Measurements from ENCODE around the gene TLCD4.
"Not testable (repeated sequence)": the region's sequence is repeated elsewhere in the genome, so short reads cannot be mapped to it uniquely, and the experiment has no call there.

Gene TLCD4

DNA sequence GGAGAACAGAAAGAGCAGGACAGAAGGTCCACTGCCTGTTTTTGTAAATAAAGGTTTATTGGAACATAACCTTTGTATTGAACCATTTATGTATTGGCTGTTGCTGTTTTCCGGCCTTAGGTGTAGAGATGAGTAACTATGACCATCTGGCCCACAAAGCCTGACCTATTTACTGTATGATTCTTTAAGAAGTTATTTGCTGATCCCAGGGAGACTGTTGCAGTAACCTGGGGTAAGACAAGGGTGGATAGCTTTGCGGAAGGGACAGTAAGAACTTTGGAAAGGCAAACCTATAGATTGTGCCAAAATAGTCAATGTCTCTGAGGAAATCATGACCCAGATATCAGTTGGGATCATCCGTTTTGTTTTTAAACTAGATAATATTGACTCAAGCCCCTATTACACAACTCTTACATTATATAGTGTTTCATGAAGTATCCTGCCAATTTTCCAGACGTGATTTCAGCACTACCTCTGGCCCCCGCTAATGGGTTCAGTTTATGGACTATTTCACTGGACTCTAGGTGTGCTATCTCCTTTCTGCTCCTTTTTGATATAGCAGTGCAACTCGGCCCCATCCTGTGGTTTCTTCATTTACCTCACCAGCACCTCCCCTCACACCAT lies 20.8 kb upstream of the TLCD4 start:
- no peak for DNase-seq

DNA sequence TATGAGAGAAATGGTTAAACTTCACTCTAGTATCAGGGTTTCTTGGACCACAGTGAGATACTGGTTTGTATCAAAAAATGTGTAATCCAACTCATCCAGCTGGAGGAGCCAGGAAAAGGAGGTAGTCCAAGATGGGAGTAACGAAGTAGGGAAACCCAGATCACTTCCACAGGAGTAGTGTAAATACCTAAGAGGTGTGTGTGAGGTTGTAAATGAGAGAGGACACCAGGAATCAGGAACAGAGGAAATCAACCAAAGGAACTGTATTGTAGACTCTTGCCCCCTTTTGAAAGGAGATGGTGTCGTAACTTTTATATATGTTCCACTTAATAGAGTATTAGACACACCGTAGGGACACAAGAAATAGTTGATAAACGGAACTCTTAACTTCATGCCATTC lies 19.7 kb upstream of the TLCD4 start:
- no peak for DNase-seq

DNA sequence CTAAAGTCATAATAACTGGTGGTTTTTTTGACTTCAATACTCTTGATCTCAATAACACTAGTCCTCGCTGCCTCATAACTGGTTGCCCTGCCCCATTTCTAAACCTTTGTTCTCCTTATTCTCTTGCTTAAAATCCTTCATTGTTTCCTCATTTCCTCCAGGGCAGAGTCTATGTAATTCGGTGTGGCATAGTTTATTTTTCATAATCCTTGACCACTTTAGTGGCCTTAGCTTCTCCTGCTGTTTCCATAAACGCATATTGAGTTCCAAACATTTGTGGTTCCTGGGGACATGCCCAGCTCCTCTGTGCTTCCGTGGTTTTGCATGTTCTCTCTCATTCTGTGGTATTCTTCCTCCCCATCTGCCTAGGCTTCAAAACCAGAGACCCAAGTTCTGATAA lies 19.0 kb upstream of the TLCD4 start:
- DNase-seq: no peak

DNA sequence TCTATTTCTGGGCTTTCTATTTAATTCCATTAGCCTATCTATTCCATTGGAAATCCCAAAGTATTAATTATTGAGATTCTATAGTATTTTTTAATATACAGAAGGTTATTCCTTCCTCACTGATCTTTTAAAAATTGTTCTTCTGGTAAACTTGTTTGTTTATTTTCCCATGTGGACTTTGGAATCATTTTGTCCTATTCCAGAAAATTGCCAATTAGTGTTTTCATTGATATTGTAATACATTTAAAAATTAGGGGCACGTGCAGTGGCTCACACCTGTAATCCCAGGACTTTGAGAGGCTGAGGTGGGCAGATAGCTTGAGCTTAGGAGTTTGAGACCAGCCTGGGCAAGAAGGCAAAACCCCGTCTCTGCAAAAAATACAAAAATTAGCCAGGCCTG lies 8.4 kb upstream of the TLCD4 start:
- DNase-seq: no peak

DNA sequence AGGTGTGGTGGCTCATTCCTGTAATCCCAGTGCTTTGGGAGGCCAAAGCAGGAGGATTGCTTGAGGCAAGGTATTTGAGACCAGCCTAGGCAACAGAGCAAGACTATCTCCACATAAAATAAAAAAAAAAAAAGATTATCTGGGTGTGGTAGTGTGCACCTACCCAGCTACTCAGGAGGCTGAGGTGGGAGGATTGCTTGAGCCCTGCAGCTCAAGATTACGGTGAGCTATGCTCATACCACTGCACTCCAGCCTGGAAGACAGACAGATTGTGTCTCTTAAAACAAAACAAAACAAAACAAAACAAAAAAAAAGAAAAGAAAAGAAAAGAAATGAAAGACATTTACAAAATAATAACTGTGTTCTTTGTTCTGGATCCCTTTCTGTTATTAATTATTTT lies 6.1 kb upstream of the TLCD4 start:
- no peak for DNase-seq

DNA sequence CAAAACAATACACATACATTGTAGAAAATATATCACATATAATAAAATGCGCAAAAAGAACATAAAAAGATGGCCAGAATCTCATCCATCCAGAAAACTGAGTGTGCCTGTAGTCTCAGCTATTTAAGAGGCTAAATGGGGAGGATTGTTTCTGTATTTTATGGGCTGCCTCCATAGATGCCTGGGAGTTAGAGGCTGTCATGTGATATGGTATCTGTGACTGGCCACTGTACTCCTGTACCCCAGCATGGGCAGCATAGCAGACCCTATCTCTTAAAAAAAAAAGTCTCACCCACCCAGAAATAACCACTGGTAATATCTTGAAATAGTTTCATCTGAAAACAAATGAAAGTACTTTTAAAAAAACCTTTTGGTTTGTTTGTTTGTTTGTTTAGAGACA lies 3.5 kb upstream of the TLCD4 start:
- DNase-seq: no peak

DNA sequence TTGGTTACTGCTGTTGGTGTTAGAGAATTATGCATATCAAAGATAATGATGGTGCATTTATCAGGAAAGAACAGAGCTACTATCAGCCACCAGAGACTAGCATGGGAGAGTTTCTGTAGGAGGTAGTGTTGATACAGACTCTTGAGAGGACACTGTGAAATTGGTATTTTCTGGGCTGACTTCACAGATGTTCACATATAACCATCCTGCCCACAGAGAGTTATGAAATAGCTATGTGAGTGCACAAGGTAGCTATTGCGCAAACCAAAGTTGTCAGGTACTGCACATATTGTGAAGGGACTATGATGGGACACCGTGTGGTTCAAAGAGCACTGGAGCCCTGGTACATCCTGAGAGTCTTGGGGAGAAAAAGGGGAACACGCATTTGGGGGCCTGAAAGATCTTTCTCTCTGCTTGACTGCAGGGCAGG lies 1.4 kb upstream of the TLCD4 start:
- no peak for DNase-seq

DNA sequence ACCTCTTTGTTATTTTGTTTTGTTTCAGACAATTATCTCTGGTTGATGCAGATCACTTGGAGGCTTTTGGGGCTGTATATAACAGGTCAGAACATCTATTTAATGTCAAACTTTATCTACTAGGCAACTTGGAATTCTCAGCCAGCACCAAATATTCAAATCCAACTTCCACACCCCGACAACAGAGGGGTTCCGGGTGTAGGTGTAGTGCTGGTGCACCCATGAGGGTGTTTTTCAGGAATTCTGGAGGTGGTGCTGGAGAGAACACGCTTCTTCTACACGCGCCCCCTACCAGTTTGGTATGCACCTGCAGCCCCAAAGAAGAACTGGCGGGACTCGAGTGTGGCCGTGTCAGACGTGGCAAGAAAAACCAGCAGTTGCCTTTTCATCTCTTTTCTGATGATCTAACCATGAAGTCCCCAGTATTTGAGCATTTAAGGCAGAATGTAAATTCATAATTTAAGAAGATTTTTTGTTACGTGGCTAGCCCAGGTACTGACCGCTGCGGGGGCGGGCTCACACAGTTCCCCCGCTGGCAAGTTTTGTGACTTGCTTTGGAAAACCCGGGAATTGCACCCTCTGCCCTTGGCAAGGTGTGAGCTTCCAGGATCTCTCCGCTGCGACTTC lies 462 bp upstream of the TLCD4 start:
- DNase-seq: peak; percentile 42 to 59

DNA sequence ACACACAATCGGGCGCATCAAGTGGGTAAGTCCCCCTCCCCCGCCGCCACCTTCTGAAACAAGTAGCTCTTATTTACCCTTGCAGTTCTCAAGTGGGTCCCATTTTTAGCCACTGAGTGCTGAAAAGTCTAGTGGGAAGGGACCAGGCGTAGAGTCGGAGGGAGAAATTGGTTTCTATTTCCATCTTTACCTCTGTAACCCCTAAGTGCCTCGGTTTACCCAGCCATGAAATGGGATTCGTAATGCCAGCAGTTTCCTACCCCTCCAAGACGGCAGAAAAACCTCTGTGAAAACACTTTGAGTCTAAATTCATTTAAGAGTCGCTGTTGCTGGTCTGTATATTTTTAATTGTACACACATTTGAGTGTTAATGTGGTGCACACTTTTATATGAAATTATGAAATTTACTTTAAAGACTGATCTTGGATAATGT lies 928 bp downstream of the TLCD4 start:
- no peak for DNase-seq

DNA sequence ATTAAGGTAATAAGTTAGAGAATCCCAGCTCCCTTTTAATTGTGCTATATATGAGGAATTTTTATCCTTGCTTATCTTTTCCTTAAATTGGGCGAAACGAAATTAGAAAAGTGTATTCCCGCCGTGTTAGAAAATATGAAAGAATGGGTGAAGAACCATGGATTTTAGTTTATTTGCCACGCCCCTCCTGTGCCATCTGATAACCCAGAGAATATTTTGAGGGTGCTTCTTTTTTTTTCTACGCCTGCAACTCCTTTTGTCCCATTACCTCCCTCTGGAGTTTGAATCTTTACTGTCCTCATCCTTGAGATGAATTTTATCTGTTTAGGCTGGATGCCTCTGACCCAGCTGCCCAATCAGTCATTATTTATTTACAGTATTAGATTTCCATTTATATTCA lies 1.6 kb downstream of the TLCD4 start:
- no peak for DNase-seq

DNA sequence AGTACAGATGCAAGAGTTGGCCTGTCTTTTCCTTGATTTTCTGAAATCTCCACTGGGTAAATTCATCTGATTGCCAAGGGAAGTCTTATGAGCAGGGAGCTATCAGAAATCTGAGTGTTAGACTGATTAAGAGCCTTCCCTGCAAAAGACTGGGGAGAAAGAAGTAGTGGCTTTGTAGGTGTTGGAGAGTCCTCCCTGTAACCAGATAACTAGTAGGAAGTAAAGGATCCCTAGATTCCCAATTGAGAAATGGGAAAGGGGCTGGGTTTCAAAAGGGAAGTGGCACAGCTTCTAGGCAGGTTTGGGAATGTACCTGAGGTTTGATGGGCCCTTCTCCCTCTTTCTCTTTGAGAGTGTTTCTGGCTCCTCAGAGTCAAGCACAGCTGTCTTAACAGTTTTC lies 2.1 kb downstream of the TLCD4 start:
- DNase-seq: no peak

DNA sequence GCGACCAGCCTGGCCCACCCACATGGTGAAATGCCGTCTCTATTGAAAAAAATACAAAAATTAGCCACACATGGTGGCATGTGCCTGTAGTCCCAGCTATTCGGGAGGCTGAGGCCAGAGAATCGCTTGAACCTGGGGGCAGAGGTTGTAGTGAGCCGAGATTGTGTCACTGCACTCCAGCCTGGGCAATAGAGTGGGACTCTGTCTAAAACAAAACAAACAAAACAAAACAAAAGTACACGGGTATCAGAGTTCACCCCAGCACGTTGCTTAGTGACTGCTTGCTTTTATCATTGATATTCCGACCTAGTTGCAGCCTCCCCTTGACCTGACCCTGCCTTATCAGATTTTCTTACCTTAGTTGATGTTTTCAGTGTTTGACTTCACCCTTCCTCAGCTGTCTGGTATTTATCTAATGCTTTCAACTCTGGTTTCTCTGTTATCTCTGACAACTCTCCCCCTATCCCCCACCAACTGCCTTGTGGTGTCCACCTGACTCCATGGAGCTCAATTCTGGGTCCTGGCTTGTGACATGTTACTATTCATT lies 5.1 kb downstream of the TLCD4 start:
- no peak for DNase-seq

DNA sequence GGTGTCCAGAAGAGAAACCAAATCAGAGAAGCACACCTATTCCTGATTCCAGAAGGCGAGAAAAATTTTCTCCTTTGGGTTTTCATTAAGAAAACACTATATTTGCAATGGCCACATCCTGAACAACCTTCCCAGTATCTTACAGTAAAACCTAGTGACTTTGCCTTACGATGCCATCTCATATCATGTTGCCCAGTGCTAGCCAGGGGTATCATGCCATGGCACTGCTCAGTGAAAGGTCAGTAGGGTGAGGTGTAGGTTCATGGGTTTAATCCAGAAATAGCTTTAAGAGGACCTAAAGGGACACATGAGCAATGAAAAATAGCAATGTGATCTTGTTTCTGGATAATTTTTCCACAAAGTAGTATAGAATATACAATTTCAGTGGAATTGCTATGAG lies 7.2 kb downstream of the TLCD4 start:
- DNase-seq: no peak

DNA sequence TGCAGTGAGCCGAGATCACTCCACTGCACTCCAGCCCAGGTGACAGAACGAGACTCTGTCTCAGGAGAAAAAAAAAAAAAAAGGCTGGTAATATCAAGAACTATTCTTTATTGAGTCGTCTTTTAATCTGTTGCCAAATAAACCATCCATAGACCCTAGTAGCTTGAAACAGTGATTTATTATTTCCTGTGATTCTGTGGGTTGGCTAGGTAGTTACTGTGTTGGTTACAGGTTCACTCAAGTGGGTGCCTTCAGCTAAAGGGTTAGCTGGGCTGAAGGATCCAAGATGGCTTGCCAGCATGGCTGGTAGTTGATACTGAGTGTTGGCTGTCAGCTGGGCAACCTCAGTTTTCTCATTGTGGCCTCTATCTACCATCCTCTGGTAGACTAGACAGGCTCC lies 9.2 kb downstream of the TLCD4 start:
- no peak for DNase-seq

DNA sequence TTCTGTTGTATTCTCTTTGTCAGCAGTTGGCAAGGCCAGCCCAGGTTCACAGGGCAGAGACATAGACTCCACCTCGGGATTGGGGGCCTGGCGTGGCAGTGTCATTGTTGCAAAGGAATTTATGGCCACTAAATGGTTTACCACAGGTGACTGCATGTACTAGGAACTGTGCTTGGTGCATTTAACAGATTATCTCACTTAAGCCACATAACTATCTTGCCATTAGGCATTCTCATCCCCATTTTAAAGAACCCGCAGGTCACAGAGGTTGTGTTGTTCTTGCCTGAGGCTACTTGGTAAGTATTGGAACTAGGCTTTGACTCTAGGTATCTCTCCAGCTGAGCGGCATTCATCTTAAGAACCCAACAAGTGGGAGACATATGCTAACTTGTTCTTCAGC lies 9.7 kb downstream of the TLCD4 start:
- DNase-seq: no peak

DNA sequence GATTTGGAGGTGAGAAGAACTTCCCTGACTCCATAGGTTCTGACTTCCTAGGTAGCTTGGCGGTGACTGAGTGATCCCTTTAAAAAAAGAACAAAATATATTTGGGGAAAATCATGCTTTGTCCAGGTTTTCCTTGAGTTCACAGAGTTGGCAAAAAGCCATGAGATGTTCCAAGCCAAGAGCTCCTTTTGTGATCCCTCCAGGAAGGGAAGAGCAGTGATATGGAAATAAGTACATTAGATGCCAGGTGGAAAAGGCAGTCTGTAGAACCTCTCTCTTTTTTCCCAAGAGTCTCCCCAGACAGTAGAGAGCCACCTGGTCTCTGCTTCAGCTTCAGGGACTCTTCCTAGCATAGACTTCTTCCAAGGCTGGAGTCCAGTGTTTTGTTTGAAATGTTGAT lies 10.2 kb downstream of the TLCD4 start:
- DNase-seq: no peak

DNA sequence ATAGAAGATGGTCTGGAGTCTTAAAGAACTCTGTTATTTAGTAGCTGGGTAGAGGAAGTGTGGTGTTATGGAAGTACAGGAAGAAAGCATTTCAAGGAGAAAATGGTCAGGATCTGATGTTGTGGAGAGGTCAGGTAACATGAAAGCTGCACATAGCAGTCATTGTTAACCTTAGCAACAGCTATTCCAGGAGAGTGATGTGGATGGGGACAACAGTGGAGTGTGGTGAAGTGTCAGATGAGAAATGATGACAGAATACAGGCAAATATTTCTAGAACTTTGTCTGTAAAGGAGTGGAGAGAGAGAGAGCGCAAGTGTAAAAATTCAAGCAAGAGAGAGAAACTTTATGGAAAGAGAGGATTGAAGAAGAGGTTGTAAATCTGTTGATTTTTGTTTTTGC lies 15.6 kb downstream of the TLCD4 start:
- DNase-seq: no peak

DNA sequence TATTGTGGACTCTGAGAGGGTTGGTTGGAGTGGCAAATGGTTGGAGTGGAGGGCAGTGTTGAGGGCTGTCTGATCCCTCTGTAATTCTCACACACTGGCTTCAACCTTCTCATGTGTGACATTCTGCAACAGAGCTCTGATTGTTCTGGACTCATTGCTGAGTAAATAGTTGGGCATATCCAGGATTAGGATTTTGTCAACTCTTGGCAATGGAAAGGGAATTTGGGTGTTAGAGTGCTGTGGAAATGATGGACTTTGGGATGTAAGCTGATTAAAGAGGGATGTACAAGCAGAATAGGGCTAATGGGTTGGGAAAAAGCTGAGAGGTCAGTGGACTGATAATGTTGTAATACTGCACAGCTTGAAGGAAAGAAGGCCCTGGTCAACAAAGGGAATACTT lies 16.5 kb downstream of the TLCD4 start:
- DNase-seq: no peak

DNA sequence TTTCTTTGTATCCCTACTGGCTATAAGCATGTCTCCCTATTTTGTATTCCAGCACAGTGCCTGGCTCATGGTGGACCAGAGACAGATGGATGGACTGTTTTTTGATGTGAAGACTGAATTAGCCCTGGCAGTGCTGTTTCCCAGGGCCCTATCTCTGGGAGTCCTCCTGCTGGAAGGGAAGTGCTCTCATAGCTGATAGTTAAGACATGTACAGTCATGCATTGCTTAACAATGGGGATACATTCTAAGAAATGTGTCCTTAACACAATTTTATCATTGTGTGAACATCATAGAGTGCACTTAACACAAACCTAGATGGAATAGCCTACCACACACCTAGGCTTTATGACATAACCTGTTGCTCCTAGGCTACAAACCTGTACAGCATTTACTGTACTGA lies 21.1 kb downstream of the TLCD4 start:
- DNase-seq: no peak

DNA sequence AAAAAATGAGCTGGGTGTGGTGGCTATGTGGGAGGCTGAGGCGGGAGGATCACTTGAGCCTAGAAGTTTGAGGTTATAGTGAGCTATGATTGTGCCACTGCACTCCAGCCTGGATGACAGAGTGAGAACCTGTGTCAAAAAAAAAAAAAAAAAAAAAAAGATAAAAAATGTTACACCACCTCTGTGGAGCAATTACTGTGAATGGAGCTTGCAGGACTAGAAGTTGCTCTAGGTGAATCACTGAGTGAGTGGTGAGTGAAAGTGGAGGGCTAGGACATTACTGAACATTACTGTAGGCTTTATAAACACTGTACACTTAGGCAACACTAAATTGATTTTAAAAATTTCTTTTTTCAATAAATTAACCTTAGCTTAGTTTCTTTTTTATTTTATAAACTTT lies 21.9 kb downstream of the TLCD4 start:
- no peak for DNase-seq

DNA sequence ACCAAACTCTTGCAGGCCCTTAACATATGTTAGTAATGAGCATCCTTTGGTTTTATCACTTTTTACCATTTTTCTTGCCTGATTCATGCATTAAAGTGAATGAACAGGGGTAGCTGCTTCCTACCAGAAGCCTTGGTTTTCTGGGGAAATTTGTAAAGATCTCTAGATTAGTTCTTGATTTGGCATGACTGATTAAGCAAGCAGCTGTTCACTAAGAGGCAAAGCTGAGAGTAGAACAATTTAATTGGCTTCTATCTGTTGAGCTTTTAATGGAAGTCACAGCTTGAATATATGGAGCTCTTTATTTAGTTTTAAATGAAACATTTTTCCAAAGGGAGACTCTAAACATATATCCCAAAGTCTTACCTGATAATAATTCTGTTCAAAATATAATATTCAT lies 23.6 kb downstream of the TLCD4 start:
- DNase-seq: no peak

DNA sequence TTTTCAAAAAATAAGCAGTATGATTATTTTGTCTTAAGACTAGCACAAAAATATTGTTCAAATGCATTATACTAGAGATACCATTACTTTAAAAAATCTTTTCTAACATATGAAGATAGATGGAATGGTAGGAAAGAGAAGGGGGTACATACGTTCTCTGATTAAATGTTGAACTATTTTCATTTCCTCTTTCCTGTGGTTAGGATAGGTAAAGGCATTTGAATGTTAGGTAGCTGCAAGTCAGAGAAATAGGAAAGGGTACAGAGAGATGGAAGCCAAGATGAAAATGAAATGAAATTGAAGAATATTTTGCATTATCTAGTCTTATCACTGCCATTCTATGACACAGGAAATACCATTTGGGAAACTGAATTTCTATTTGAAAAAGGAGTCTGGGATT lies 28.3 kb downstream of the TLCD4 start:
- DNase-seq: no peak

DNA sequence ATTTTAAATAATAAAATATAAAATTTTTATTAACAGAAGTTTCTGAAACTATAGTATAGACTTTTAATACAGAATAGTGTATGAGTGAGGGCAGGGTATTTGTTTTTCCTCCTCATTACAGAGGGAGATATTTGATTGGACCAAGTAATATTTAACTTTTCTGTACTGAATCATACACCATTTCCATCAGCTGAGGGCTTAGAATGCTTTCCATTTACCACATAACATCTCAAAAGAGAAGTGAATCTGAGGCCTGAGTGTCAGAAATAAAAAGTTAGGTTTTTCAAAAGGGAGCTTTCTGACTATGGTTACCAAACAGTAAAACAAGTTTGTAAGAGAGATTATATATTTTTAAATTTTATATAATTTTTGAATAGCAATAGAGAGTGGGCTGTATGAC lies 29.5 kb downstream of the TLCD4 start:
- no peak for DNase-seq

DNA sequence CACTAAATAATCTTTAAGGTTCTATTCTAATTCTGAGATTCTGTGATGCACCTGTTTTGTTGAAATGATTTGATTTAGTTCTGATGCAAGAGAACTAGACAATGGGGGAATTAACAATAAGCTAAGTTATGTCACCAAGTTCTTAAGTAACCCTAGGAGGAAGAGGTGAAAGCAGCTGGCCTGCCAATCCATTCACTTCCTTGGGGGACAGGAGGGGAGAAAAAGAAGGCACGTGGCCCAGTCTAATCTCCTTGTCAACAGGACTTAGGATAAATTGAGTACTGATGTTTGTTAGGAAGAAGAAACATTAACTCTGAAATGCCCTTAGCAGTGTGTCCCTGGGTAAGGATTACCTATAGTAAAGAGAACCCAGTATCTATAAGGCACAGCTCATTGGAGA lies 36.9 kb downstream of the TLCD4 start:
- DNase-seq: no peak

DNA sequence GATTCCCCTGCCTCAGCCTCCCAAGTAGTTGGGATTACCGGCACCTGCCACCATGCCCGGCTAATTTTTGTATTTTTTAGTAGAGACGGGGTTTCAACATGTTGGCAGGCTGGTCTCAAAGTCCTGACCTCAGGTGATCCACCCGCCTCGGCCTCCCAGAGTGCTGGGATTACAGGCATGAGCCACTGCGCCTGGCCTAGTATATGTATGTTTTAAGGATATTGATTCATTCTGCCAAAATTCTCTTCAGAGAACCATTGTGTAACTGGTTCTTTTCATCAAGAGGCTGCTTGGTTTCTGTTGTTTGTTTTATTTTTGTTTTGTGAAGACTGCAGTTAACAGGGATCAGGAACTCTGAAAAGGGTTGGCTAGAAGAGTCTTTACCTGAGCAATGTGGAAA lies 48.4 kb downstream of the TLCD4 start:
- DNase-seq: not testable (repeated sequence)
